ENCODE data around the gene TJP2. TPM values are rescaled to one million over a fixed set of nuclear protein-coding genes. Genes with fewer than 3 reads are reported as not detected.

The TJP2 gene
- total RNA-seq, 2 experiments from 2014 or later: 6.3 to 8.0 TPM

- Mint-ChIP-seq H3K27ac (no peak overlapping the region), H3K36me3 (ENCODE audit: low read depth) (peaks cover 5% of the 10 kb centered on the region)
Observed at GRCh38 chr9:69255591-69255990, 81.5 kb downstream of the TJP2 start.

DNA sequence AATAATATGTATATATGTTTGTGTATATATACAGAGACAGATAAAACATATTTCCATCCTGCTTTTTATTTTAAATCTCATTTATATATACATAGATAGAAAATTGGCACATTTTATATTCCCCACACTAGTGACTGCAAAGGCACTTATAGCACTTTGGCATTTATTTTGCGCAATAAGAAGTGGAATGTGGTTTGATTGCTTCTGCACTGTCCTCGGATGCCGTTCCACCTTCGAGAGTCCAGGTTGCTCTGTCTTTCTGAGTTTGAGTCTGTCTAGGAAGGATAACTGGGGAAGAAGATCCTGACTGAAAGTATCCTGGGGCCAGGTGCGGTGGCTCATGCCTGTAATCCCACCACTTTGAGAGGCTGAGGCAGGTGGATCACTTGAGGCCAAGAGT, 84.5 kb downstream of the TJP2 start:
- Mint-ChIP-seq H3K27me3 (peaks cover 3% of the 10 kb centered on the region), H3K4me1 (ENCODE audit: low read depth) (no peaks in the 10 kb centered on the region), H3K9me3 (no peaks in the 10 kb centered on the region), H3K36me3 (ENCODE audit: low read depth) (no peaks in the 10 kb centered on the region), H3K27ac (no peak overlapping the region), H3K4me3 (no peak overlapping the region)
- H3K4me3 ChIP-seq (ENCODE audit: low read length): no peak overlapping the region
- TF ChIP-seq, protein P1, sequence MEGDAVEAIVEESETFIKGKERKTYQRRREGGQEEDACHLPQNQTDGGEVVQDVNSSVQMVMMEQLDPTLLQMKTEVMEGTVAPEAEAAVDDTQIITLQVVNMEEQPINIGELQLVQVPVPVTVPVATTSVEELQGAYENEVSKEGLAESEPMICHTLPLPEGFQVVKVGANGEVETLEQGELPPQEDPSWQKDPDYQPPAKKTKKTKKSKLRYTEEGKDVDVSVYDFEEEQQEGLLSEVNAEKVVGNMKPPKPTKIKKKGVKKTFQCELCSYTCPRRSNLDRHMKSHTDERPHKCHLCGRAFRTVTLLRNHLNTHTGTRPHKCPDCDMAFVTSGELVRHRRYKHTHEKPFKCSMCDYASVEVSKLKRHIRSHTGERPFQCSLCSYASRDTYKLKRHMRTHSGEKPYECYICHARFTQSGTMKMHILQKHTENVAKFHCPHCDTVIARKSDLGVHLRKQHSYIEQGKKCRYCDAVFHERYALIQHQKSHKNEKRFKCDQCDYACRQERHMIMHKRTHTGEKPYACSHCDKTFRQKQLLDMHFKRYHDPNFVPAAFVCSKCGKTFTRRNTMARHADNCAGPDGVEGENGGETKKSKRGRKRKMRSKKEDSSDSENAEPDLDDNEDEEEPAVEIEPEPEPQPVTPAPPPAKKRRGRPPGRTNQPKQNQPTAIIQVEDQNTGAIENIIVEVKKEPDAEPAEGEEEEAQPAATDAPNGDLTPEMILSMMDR (IDR thresholded peaks at IDR 0.05): no peak
- no peaks in the 10 kb centered on the region for H3K4me1 ChIP-seq (ENCODE audit: insufficient read depth, low read length)
- no peaks in the 10 kb centered on the region for H3K36me3 ChIP-seq (ENCODE audit: insufficient read depth, low read length)
- H3K9me3 ChIP-seq (ENCODE audit: control insufficient read depth in 1 of 2, insufficient read depth in 1 of 2, low read length in 2 of 2): no peaks in the 10 kb centered on the region
- no peak overlapping the region for H3K27ac ChIP-seq (ENCODE audit: low read depth in 1 of 2, low read length in 2 of 2)
- CTCF ChIA-PET: no interaction called here
- DNase-seq (no peak), ATAC-seq (ENCODE audit: poor library complexity) (no peak)
- intact Hi-C loops (cut with DNase I, micrococcal nuclease): no loop called here
- no peaks in the 10 kb centered on the region for H3K27me3 ChIP-seq (ENCODE audit: control insufficient read depth in 1 of 2, insufficient read depth in 2 of 2, low read length in 2 of 2)
- POLR2A ChIA-PET: no interaction called here

More at GRCh38 chr9:69255591-69255990, 81.5 kb downstream of the TJP2 start:
- no peaks in the 10 kb centered on the region for H3K27me3 Mint-ChIP-seq
- H3K4me1 Mint-ChIP-seq (ENCODE audit: low read depth): no peaks in the 10 kb centered on the region
- H3K9me3 Mint-ChIP-seq: no peaks in the 10 kb centered on the region
- no peak for ATAC-seq (ENCODE audit: poor library complexity)
- DNase-seq: no peak
- Histone ChIP-seq H3K9me3 (ENCODE audit: control insufficient read depth in 1 of 2, insufficient read depth in 1 of 2, low read length in 2 of 2) (no peaks in the 10 kb centered on the region), H3K4me3 (ENCODE audit: low read length) (no peak overlapping the region), H3K36me3 (ENCODE audit: insufficient read depth, low read length) (no peaks in the 10 kb centered on the region), H3K27ac (ENCODE audit: low read depth in 1 of 2, low read length in 2 of 2) (no peak overlapping the region), H3K27me3 (ENCODE audit: control insufficient read depth in 1 of 2, insufficient read depth in 2 of 2, low read length in 2 of 2) (no peaks in the 10 kb centered on the region), H3K4me1 (ENCODE audit: insufficient read depth, low read length) (no peaks in the 10 kb centered on the region)
- no peak overlapping the region for H3K4me3 Mint-ChIP-seq
- ChIA-PET CTCF (interaction anchor here (0.7 kb wide), 2 partner anchors 145 to 324 kb away, joined by 3 to 4 read pairs; no protein-coding TSS in a partner anchor), POLR2A (no interaction called here)
- TF ChIP-seq, protein P1 (IDR thresholded peaks at IDR 0.05): no peak
- intact Hi-C loops (cut with DNase I, micrococcal nuclease): no loop called here

GRCh38 chr9:69260161-69260560, 86.1 kb downstream of the TJP2 start:
- no peaks in the 10 kb centered on the region for H3K9me3 Mint-ChIP-seq
- no peak overlapping the region for H3K4me3 Mint-ChIP-seq
- no peaks in the 10 kb centered on the region for H3K36me3 Mint-ChIP-seq (ENCODE audit: low read depth)
- ATAC-seq (ENCODE audit: poor library complexity) (no peak), DNase-seq (no peak)
- intact Hi-C loops (cut with DNase I, micrococcal nuclease): no loop called here
- no peaks in the 10 kb centered on the region for H3K4me1 Mint-ChIP-seq (ENCODE audit: low read depth)
- H3K27me3 Mint-ChIP-seq: peaks cover 12% of the 10 kb centered on the region
- no peak overlapping the region for H3K27ac ChIP-seq (ENCODE audit: low read depth in 1 of 2, low read length in 2 of 2)
- TF ChIP-seq, protein P1 (IDR thresholded peaks at IDR 0.05): no peak
- ChIA-PET CTCF (no interaction called here), POLR2A (no interaction called here)
- H3K4me3 ChIP-seq (ENCODE audit: low read length): no peak overlapping the region
- H3K36me3 ChIP-seq (ENCODE audit: insufficient read depth, low read length): no peaks in the 10 kb centered on the region
- H3K27ac Mint-ChIP-seq: no peak overlapping the region
- no peaks in the 10 kb centered on the region for H3K4me1 ChIP-seq (ENCODE audit: insufficient read depth, low read length)
- no peaks in the 10 kb centered on the region for H3K9me3 ChIP-seq (ENCODE audit: control insufficient read depth in 1 of 2, insufficient read depth in 1 of 2, low read length in 2 of 2)
- H3K27me3 ChIP-seq (ENCODE audit: control insufficient read depth in 1 of 2, insufficient read depth in 2 of 2, low read length in 2 of 2): no peaks in the 10 kb centered on the region
